GM21786 (cell line): ENCODE results near the gene CCL7.
"Not testable (repeated sequence)": the region's sequence is repeated elsewhere in the genome, so short reads cannot be mapped to it uniquely, and the experiment has no call there.

Experiments used
- ATAC-seq: cut with Tn5 transposase; IDR thresholded peaks from one replicate; pipeline ENCODE4 v1.9.1; 2021; ENCODE audit not compliant: unreplicated experiment

Gene CCL7

GRCh38 chr17:34269969-34270368, at the start of gene CCL7:
Gene CCL7, plus strand, starts transcription at chr17:34270221. Its CDS starts 70 bp downstream, at chr17:34270291.
- ATAC-seq: no peak

- ATAC-seq: no peak
These were observed 49.1 kb upstream of the CCL7 start for GRCh38 chr17:34220752-34221395.

GRCh38 chr17:34221411-34221810, 48.6 kb upstream of the CCL7 start:
- no peak for ATAC-seq

GRCh38 chr17:34222722-34223497, 47.1 kb upstream of the CCL7 start:
- ATAC-seq: no peak

GRCh38 chr17:34225046-34225445, 45.0 kb upstream of the CCL7 start:
- no peak for ATAC-seq

GRCh38 chr17:34226011-34226743, 43.8 kb upstream of the CCL7 start:
- ATAC-seq: no peak

- ATAC-seq: no peak
These were observed 43.3 kb upstream of the CCL7 start for GRCh38 chr17:34226744-34227034.

GRCh38 chr17:34227293-34227692, 42.7 kb upstream of the CCL7 start:
- not testable (repeated sequence) for ATAC-seq

GRCh38 chr17:34227707-34228106, 42.3 kb upstream of the CCL7 start:
- ATAC-seq: no peak

- ATAC-seq: no peak
These were observed 41.2 kb upstream of the CCL7 start for GRCh38 chr17:34228781-34229180.

GRCh38 chr17:34230342-34230741, 39.7 kb upstream of the CCL7 start:
- no peak for ATAC-seq

- ATAC-seq: no peak
These were observed 35.4 kb upstream of the CCL7 start for GRCh38 chr17:34234616-34235015.

GRCh38 chr17:34235389-34236028, 34.5 kb upstream of the CCL7 start:
- no peak for ATAC-seq

- no peak for ATAC-seq
These were observed 33.6 kb upstream of the CCL7 start for GRCh38 chr17:34236281-34236892.

GRCh38 chr17:34237458-34237857, 32.6 kb upstream of the CCL7 start:
- ATAC-seq: no peak

GRCh38 chr17:34241062-34241461, 29.0 kb upstream of the CCL7 start:
- no peak for ATAC-seq

- no peak for ATAC-seq
These were observed 27.2 kb upstream of the CCL7 start for GRCh38 chr17:34242587-34243363.

- ATAC-seq: no peak
These were observed 26.4 kb upstream of the CCL7 start for GRCh38 chr17:34243364-34244320.

- ATAC-seq: no peak
These were observed 24.6 kb upstream of the CCL7 start for GRCh38 chr17:34245351-34245905.
